Activated T-helper 17 cell treated with anti-CD3 and anti-CD28 coated beads, Interleukin-2, amount 50 U/mL, for 72 hours (primary cell): Measurements from ENCODE around the gene CD247. TPM values are rescaled to one million over a fixed set of nuclear protein-coding genes. Genes with fewer than 3 reads are reported as not detected.
A peak's percentile ranks its signal among the peaks of the same experiment; 100 is the strongest.

Experiments
- ATAC-seq: fragments of 150-1000 bp; cut with Tn5 transposase; replicated peaks from 2 replicates; pipeline ENCODE4 v1.10.0; 2021; ENCODE audit warnings: mild to moderate bottlenecking, moderate library complexity
- H3K27ac Mint-ChIP-seq: one replicate; pipeline ENCODE4 v1.8.0; 2022; ENCODE audit warnings: mixed read lengths
- H3K27me3 Mint-ChIP-seq: one replicate; pipeline ENCODE4 v1.8.0; 2022; ENCODE audit warnings: mixed read lengths
- H3K36me3 Mint-ChIP-seq: one replicate; pipeline ENCODE4 v1.8.0; 2022; ENCODE audit warnings: low read depth, mild to moderate bottlenecking, mixed read lengths
- H3K4me1 Mint-ChIP-seq: one replicate; pipeline ENCODE4 v1.8.0; 2022; ENCODE audit warnings: mixed read lengths
- H3K4me3 Mint-ChIP-seq: one replicate; pipeline ENCODE4 v1.8.0; 2022; ENCODE audit warnings: mild to moderate bottlenecking, mixed read lengths
- H3K9me3 Mint-ChIP-seq: one replicate; pipeline ENCODE4 v1.8.0; 2022; ENCODE audit warnings: mixed read lengths
- total RNA-seq, 2 donors: library from RNA; stranded (reverse); gene quantifications; one replicate each; pipeline ENCODE4 v1.2.3, GENCODE V29; 2022

Gene CD247
- total RNA-seq, 2 donors from 2014 or later = 168 to 217 TPM

- Mint-ChIP-seq H3K36me3 (peaks cover 100% of the 10 kb centered on the region), H3K27me3 (no peaks in the 10 kb centered on the region), H3K27ac (no peak overlapping the region), H3K9me3 (no peaks in the 10 kb centered on the region), H3K4me1 (peaks cover 46% of the 10 kb centered on the region), H3K4me3 (peak overlapping the region; percentile 100)
- no peak for ATAC-seq
Observed at GRCh38 chr1:167510881-167511280, 7.4 kb downstream of the CD247 start.

DNA sequence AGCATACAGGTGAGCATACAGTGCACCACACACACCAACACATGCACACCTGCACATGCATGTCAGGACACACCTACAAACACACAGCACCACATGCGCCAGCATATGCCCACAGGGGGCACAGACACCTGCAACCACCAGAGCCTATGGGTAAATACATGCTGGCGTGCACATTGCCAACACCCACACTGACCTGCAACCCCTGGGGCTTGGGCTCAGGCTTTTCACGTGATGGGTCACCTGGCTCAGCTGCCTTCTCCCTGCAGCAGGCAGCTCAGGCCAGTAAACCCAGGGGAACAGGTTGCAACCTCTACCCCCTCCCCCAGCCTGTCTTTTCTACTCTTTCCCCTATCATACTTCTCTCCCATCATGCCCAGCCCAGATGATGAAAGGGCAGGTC lies 8.1 kb downstream of the CD247 start:
- peak overlapping the region; percentile 49 for H3K27ac Mint-ChIP-seq
- H3K36me3 Mint-ChIP-seq = peaks cover 100% of the 10 kb centered on the region
- H3K4me1 Mint-ChIP-seq = peaks cover 52% of the 10 kb centered on the region
- H3K4me3 Mint-ChIP-seq = peak overlapping the region; percentile 100
- H3K9me3 Mint-ChIP-seq = no peaks in the 10 kb centered on the region
- peak; percentile 18 for ATAC-seq
- H3K27me3 Mint-ChIP-seq = no peaks in the 10 kb centered on the region

DNA sequence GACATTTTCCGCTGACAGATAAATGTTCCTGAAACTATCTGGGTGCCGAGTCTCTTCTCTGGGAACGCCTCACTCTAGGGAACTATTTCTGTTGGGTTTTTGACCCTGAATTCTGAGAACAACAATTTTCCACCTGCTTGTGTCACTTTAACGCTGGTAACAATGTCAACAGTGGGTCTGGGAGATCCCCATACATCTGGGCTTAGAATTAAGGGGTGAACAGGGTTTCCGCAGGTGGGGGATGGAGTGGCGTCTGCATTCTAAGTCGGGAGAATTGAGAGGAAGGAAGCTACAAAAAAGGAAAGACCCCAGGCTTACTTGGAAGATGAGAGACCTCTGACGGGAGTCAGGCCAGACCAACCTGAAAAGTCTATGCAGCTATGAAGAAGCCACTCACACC lies 8.7 kb downstream of the CD247 start:
- peak; percentile 25 for ATAC-seq
- H3K4me1 Mint-ChIP-seq = peaks cover 58% of the 10 kb centered on the region
- H3K9me3 Mint-ChIP-seq = no peaks in the 10 kb centered on the region
- H3K36me3 Mint-ChIP-seq = peaks cover 100% of the 10 kb centered on the region
- no peaks in the 10 kb centered on the region for H3K27me3 Mint-ChIP-seq
- H3K27ac Mint-ChIP-seq = peak overlapping the region; percentile 49
- peak overlapping the region; percentile 100 for H3K4me3 Mint-ChIP-seq

DNA sequence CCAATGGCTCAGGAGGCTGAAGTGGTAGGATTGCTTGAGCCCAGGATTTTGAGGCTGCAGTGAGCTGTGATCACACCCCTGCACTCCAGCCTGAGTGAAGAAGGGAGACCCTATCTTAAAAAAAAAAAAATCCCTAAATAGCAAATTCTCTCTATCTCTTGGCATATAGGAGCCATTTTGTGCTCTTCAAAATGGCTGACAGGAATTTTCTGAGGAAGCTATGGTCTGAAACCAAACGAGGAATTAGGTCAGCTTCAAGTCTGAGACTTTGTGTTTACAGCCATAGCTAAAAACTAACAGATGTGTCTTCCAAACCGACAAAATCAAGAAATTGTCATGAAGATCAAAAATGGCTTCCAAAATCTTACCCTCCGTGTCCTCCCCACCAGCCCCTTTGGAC lies 10.6 kb downstream of the CD247 start:
- H3K9me3 Mint-ChIP-seq = no peaks in the 10 kb centered on the region
- peaks cover 75% of the 10 kb centered on the region for H3K4me1 Mint-ChIP-seq
- H3K27ac Mint-ChIP-seq = peak overlapping the region; percentile 67
- peaks cover 100% of the 10 kb centered on the region for H3K36me3 Mint-ChIP-seq
- no peak for ATAC-seq
- H3K4me3 Mint-ChIP-seq = peak overlapping the region; percentile 100
- H3K27me3 Mint-ChIP-seq = no peaks in the 10 kb centered on the region

DNA sequence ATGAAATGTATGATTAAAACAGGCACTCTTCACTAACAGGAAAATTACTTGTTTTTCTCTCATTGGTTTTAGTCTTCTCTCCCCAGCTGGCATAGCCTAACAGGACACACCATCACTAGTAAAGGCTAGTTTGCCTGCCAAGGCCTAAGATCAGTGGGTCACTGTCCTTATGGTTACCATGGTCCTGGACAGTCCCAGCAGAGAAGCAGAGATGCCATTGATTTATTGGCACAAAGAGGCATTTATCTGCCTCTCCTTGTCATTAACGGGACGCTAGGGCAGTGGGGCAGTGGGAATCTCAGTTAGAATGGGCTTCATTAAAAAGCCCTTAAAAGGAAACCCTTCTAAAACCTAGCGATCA lies 13.9 kb downstream of the CD247 start:
- Mint-ChIP-seq H3K27me3 (no peaks in the 10 kb centered on the region), H3K4me3 (peak overlapping the region; percentile 100), H3K36me3 (peaks cover 100% of the 10 kb centered on the region), H3K27ac (no peak overlapping the region), H3K4me1 (peaks cover 78% of the 10 kb centered on the region), H3K9me3 (no peaks in the 10 kb centered on the region)
- ATAC-seq = no peak

- Mint-ChIP-seq H3K27me3 (no peaks in the 10 kb centered on the region), H3K27ac (peak overlapping the region; percentile 91), H3K4me1 (peaks cover 79% of the 10 kb centered on the region), H3K36me3 (peaks cover 100% of the 10 kb centered on the region), H3K9me3 (no peaks in the 10 kb centered on the region), H3K4me3 (peak overlapping the region; percentile 100)
- no peak for ATAC-seq
Observed at GRCh38 chr1:167503626-167504466, 14.5 kb downstream of the CD247 start.

DNA sequence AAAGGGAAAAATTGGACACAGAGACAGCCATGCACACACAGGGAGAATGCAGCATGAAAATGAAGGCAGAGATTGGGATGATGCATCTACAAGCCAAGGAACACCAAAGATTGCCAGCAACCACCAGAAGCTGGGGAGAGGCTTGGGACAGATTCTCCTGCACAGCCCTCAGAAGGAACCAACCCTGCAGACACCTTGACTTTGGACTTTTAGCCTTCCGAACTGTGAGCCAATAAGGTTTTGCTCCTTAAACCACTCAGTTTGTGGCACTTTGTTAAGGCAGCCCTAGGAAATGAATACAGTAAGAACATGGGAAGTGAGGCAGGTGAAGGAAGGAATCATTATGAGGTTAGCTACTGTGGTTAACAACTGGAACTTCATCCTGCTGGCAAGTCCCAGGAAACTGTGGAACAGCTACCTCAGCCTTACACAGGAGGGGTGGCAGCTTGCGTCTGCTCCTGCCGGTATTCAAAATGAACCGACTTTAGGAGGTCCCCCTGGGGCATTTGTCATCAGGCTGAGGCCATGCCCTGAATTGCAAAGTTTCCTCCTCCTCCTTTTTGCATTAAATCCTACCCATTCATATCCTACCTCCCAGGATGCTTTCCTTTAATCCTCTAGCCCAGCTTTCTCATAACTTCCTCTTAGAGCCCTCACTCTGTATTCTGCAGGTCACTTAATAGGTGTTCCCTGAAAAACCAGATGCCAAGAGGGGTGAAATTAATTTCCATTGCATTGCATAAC lies 15.4 kb downstream of the CD247 start:
- H3K36me3 Mint-ChIP-seq = peaks cover 100% of the 10 kb centered on the region
- no peaks in the 10 kb centered on the region for H3K27me3 Mint-ChIP-seq
- peak overlapping the region; percentile 100 for H3K4me3 Mint-ChIP-seq
- peak overlapping the region; percentile 91 for H3K27ac Mint-ChIP-seq
- H3K9me3 Mint-ChIP-seq = no peaks in the 10 kb centered on the region
- H3K4me1 Mint-ChIP-seq = peaks cover 75% of the 10 kb centered on the region
- no peak for ATAC-seq

- Mint-ChIP-seq H3K36me3 (peaks cover 100% of the 10 kb centered on the region), H3K27me3 (no peaks in the 10 kb centered on the region), H3K4me3 (peak overlapping the region; percentile 100), H3K4me1 (peaks cover 79% of the 10 kb centered on the region), H3K9me3 (no peaks in the 10 kb centered on the region), H3K27ac (peak overlapping the region; percentile 91)
- peak; percentile 25 for ATAC-seq
Observed at GRCh38 chr1:167502192-167502551, 16.2 kb downstream of the CD247 start.

GRCh38 chr1:167501515-167502191 lies 16.7 kb downstream of the CD247 start:
- Mint-ChIP-seq H3K27me3 (no peaks in the 10 kb centered on the region), H3K4me3 (peak overlapping the region; percentile 100), H3K36me3 (peaks cover 100% of the 10 kb centered on the region), H3K9me3 (no peaks in the 10 kb centered on the region), H3K4me1 (peaks cover 84% of the 10 kb centered on the region), H3K27ac (peak overlapping the region; percentile 91)
- peak; percentile 66 for ATAC-seq

DNA sequence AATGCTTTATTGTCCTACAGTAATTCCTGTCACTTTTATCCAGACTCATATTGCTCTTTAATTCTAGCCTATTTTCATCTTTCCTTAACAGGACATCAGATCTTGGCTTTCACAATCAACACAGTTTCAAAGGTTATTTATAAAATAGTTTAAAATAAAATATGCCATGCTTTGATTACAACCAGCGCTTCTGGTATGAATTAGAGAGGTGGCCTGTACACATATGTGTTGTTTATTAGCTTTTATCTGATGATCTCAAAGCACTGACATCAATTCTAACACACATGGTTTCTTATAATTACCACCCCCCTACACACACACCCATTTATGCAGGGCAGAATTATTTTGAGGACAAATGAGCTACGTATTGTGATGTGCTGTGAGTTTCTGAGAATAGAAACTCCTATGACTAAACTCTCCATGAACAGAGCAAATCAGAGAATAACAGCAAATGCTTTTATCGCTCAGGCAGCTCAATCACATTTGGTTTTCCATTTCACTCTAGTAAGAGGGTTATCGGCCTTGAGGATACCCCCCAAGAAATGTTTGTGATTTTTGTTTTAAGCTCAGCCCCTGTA lies 18.0 kb downstream of the CD247 start:
- no peaks in the 10 kb centered on the region for H3K27me3 Mint-ChIP-seq
- peaks cover 89% of the 10 kb centered on the region for H3K4me1 Mint-ChIP-seq
- peak overlapping the region; percentile 91 for H3K27ac Mint-ChIP-seq
- H3K9me3 Mint-ChIP-seq = no peaks in the 10 kb centered on the region
- H3K4me3 Mint-ChIP-seq = peak overlapping the region; percentile 100
- peaks cover 100% of the 10 kb centered on the region for H3K36me3 Mint-ChIP-seq
- peak; percentile 70 for ATAC-seq

- Mint-ChIP-seq H3K4me1 (peaks cover 87% of the 10 kb centered on the region), H3K4me3 (peak overlapping the region; percentile 100), H3K27me3 (no peaks in the 10 kb centered on the region), H3K9me3 (no peaks in the 10 kb centered on the region), H3K36me3 (peaks cover 100% of the 10 kb centered on the region), H3K27ac (peak overlapping the region; percentile 91)
- peak; percentile 65 for ATAC-seq
Observed at GRCh38 chr1:167499664-167500101, 18.6 kb downstream of the CD247 start.

GRCh38 chr1:167499106-167499505 lies 19.2 kb downstream of the CD247 start:
- Mint-ChIP-seq H3K27me3 (no peaks in the 10 kb centered on the region), H3K4me1 (peaks cover 84% of the 10 kb centered on the region), H3K9me3 (no peaks in the 10 kb centered on the region), H3K36me3 (peaks cover 100% of the 10 kb centered on the region), H3K27ac (peak overlapping the region; percentile 91), H3K4me3 (peak overlapping the region; percentile 100)
- peak; percentile 13 for ATAC-seq

DNA sequence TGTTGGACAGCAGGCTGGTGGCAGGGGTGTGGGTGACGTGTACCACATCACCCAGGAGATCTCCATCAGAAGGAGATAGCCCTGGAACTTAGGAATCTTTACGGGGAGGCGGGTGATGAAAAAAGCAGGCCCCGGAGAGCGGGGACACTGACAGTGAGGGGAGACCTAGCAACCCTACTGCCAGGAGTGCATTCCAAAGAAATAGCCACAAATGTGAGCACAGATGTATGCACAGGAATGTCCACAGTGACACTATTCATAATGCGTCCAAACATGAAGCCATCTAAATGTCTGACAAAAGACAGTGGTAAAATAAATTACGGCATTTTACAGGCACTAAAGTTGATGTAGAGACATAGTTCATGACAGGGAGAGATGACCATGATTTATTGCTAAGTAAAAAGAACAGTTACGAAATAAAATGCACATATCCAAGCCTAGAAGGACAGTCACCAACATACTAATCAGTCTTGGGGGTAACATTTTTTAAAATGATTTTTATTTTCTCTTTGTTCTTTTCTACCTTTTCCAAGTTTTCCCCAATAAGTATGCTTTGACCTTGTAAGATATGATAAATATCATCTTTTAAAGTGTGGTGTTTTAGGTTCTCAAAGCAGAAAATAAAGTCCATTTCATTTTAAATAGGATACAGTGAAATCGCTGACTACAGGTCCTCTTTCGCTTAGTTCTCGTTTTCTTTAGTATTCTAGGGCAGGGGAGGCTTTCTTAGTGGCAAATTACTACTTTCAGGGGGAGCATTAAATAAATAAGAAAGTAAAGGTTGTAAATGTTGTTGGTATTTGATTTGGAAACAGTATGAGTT lies 21.3 kb downstream of the CD247 start:
- no peak for ATAC-seq
- H3K9me3 Mint-ChIP-seq = no peaks in the 10 kb centered on the region
- H3K4me1 Mint-ChIP-seq = peaks cover 80% of the 10 kb centered on the region
- no peaks in the 10 kb centered on the region for H3K27me3 Mint-ChIP-seq
- peak overlapping the region; percentile 84 for H3K4me3 Mint-ChIP-seq
- H3K36me3 Mint-ChIP-seq = peaks cover 99% of the 10 kb centered on the region
- H3K27ac Mint-ChIP-seq = peak overlapping the region; percentile 49
